GM12874 (cell line): ENCODE data around the gene BCAT1.

Experiments
- TF ChIP-seq, protein P1 (sequence below): IDR thresholded peaks from 2 replicates; pipeline ENCODE4 v1.5.1; 2011; ENCODE audit warnings: low read depth, mild to moderate bottlenecking, control low read depth, low read length, moderate library complexity; ENCODE audit not compliant: insufficient read depth

BCAT1 gene

DNA sequence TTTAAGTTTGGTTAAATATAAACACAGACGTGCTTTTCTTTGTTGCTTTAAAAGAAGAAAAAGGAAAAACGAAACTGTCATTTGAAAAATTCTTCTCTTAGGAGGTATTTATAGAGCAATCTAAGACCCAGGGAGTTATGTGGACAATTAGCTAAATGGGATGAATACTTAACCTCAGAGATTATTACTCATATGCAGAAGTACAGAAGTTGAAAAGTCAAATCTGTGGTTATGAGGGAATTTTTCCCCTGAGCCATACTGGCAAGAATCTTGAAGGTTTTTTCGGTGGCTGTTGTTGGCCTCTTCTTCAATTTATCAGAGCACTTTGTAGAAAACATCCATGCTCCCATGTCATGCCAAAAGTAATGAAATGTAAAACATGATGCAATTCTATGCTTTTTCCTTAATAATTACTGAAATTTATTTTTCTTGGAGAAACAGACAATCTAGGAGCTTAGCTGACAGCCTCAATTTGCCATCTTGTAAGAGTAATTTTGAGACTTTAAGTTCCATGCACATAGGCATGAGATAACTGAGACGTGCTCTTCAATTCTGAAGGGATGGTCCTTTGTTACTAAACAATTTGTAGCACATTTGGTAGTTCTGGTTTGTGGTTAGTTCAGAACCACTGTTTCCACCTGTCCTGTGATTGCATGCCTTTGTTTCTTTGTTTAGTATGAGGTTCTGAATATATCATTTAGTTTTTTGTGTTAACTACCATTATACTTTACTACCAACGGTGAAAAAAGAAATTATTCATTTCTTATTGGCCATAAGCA, 126.6 kb downstream of the BCAT1 start:
- TF ChIP-seq, protein P1, sequence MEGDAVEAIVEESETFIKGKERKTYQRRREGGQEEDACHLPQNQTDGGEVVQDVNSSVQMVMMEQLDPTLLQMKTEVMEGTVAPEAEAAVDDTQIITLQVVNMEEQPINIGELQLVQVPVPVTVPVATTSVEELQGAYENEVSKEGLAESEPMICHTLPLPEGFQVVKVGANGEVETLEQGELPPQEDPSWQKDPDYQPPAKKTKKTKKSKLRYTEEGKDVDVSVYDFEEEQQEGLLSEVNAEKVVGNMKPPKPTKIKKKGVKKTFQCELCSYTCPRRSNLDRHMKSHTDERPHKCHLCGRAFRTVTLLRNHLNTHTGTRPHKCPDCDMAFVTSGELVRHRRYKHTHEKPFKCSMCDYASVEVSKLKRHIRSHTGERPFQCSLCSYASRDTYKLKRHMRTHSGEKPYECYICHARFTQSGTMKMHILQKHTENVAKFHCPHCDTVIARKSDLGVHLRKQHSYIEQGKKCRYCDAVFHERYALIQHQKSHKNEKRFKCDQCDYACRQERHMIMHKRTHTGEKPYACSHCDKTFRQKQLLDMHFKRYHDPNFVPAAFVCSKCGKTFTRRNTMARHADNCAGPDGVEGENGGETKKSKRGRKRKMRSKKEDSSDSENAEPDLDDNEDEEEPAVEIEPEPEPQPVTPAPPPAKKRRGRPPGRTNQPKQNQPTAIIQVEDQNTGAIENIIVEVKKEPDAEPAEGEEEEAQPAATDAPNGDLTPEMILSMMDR = no peak

DNA sequence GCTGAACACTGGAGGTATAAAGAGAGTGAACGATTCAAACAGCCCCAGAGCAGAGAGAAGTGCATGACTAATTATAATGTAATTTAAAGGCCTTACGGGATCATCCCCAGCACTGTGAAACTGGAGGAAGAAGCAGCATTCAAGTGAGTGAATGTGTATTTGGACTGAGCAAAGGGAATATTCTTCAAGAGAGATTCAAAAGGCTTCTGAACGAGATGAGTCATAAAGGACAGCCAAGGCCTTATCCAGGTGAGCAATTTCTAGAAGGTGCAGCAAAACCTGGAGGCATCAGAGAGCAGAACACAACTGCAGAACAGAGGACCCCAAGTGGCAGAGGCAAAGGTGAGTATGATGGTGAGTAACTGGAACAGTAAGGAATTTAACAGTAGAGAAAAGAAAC, 127.2 kb downstream of the BCAT1 start:
- TF ChIP-seq, protein P1 = no peak

DNA sequence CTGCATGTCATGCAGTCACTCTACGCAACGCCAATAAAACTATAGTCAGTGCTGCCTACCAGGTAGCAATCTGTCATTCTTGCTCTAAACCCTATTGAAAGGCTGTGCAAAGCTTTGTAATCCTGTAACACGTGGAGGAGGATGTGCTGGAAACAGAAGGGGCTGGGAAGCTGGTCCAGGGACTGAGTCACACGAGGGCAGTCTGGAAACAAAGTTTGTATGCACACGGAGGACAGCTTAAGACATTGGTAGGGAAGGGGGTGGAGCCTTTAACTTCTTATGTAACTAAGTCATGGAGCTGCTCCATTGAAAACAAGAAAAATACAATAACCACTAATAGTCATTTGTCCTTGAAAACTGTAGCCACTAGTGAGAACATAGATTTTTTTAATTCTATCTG, 128.0 kb downstream of the BCAT1 start:
- TF ChIP-seq, protein P1 = no peak

DNA sequence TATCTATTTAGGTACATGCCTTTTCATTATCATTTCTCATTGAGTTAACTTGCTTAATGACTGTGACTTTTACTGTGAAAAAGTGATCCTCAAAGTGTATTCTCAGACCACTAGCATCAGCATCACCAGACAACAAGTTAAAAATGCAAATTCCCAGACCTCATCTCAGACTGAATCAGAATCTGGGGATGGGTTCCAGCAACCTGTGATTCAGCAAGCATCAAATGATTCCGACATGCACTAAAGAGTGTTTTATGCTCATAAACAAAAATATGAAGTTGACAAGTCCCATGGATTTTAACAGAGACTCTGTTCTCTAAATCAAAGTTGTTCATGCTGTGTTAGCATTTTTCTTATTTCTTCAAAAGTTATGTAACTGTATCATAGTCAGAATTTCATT, 130.6 kb downstream of the BCAT1 start:
- TF ChIP-seq, protein P1 = no peak

DNA sequence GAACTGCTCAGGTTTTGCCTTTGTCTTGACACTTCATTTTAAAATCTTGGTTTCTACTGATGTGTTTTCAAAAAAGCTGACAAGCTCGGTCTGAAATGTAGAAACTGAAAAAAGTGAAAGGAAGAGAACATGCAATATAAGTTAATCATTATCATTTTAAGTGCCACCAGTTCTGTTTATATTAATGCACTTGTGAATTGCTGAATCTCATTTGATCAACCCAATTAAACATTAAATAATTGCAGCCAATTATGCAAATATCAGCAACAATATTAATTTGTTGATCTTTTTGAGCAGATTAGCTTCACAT, 133.8 kb downstream of the BCAT1 start:
- TF ChIP-seq, protein P1 = no peak

DNA sequence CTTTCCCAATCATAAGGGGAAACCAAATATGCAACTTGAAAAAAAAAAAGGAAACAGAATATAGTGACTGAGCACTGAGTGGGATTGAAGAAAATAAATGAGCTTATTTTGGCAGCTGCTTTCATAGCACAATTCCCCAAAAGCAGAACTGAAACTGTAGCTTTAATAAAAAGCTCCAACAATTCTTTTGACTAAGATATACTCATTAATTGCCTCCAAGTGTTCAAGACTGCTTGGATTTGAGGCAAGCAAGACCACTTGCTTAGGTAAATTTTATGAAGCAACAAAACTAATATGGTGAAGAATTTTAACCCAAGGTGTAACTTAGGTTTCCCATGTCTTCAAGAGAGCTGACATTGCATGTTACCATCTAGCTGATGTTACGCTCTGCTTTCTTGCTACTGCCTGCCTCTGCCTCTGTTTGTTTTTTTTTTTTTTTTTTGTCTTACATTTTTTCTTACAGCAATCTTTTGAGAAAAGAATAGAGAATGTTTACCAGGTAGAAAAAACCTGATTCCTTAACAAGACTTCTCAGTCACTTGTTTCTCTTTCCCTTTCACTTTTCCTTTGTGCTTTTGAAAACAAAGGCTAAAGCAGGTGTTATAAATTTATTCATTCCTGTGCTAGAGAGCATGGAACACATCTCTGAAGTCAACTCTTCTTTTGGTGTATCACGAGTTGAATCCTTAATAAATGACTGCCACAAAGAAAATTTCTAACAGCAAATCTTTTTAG, 134.4 kb downstream of the BCAT1 start:
- TF ChIP-seq, protein P1 = no peak

DNA sequence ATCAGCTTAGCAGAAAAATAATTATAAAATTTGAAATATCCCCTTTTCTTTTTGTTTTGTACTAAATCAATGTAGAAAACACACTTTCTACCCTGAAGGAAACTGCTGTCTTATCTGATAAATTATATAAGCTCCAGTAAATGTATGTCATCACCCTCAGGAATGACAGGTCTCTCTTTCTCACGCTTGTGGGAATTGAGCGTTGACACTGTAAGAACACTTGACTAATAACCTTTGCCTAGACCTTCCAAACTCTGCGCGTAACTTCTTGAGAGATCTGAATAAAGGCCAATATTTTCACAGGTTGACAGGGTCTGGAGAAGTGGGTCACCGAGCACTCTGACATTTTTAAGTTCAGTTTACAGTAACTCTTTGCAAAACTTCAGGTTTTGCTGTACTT, 138.5 kb downstream of the BCAT1 start:
- TF ChIP-seq, protein P1 = no peak
